OCI-LY7 (cell line): ENCODE results near the gene MGMT.

ENCODE experiments used
- EZH2phosphoT487 ChIP-seq: fragments of 200-600 bp; sonication (generic); IDR thresholded peaks from 2 replicates; pipeline ENCODE4 v1.6.1; 2018; ENCODE audit warnings: low read depth, borderline replicate concordance, mild to moderate bottlenecking, mixed run types, antibody characterized with exemption, low read length, moderate library complexity, mixed read lengths
- TF ChIP-seq, protein P1 (sequence below): fragments of 200-600 bp; sonication (generic); conservative IDR thresholded peaks from 2 replicates; pipeline ENCODE4 v1.5.1; 2014; ENCODE audit warnings: mild to moderate bottlenecking, antibody characterized with exemption, low read length, moderate library complexity, mixed read lengths

DNA sequence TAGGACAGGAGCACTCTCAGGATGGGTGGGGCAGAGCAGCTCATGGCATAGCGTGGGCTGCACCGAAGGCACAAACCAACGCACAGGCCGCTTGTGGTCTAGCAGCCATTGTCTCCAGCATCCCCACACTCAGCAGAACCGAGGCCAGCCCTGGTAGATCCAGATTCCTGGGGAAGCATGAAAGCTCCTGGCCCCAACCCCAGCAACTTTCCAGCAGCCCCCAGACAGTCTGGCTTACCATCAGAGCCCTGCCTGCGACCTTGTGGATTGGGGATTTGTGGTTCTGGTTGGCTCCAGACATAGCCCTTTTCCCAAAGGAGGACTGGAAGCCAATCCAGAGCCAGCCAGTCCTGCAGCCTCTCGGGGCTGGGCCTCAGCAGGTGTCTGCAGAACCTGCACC is 33.8 kb upstream of the MGMT start:
- TF ChIP-seq, protein P1, sequence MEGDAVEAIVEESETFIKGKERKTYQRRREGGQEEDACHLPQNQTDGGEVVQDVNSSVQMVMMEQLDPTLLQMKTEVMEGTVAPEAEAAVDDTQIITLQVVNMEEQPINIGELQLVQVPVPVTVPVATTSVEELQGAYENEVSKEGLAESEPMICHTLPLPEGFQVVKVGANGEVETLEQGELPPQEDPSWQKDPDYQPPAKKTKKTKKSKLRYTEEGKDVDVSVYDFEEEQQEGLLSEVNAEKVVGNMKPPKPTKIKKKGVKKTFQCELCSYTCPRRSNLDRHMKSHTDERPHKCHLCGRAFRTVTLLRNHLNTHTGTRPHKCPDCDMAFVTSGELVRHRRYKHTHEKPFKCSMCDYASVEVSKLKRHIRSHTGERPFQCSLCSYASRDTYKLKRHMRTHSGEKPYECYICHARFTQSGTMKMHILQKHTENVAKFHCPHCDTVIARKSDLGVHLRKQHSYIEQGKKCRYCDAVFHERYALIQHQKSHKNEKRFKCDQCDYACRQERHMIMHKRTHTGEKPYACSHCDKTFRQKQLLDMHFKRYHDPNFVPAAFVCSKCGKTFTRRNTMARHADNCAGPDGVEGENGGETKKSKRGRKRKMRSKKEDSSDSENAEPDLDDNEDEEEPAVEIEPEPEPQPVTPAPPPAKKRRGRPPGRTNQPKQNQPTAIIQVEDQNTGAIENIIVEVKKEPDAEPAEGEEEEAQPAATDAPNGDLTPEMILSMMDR = no peak
- no peak for TF ChIP-seq EZH2phosphoT487
